IPS-NIHi11 (cell line): ENCODE data around the gene ITGB1.
"Not testable (repeated sequence)": the region's sequence is repeated elsewhere in the genome, so short reads cannot be mapped to it uniquely, and the experiment has no call there.

Experiments
- DNase-seq: peaks from one replicate; pipeline ENCODE4 v3.0.0; 2012; ENCODE audit warnings: mixed read lengths, low spot score

Gene ITGB1

GRCh38 chr10:32937911-32938424 is 20.1 kb downstream of the ITGB1 start:
- no peak for DNase-seq

GRCh38 chr10:32932225-32932729 is 25.8 kb downstream of the ITGB1 start:
- no peak for DNase-seq

GRCh38 chr10:32931593-32931992 is 26.4 kb downstream of the ITGB1 start:
- no peak for DNase-seq

- DNase-seq = no peak
Observed at GRCh38 chr10:32930036-32930435, 28.0 kb downstream of the ITGB1 start.

- no peak for DNase-seq
Observed at GRCh38 chr10:32929634-32930033, 28.4 kb downstream of the ITGB1 start.

- no peak for DNase-seq
Observed at GRCh38 chr10:32927750-32928149, 30.3 kb downstream of the ITGB1 start.

GRCh38 chr10:32923849-32924248 is 34.2 kb downstream of the ITGB1 start:
- no peak for DNase-seq

GRCh38 chr10:32923134-32923533 is 34.9 kb downstream of the ITGB1 start:
- DNase-seq = no peak

- DNase-seq = no peak
Observed at GRCh38 chr10:32922170-32922569, 35.9 kb downstream of the ITGB1 start.

- not testable (repeated sequence) for DNase-seq
Observed at GRCh38 chr10:32917817-32918216, 40.2 kb downstream of the ITGB1 start.

- no peak for DNase-seq
Observed at GRCh38 chr10:32911285-32912016, 46.6 kb downstream of the ITGB1 start.

- DNase-seq = not testable (repeated sequence)
Observed at GRCh38 chr10:32909970-32910369, 48.1 kb downstream of the ITGB1 start.

- no peak for DNase-seq
Observed at GRCh38 chr10:32909456-32909855, 48.6 kb downstream of the ITGB1 start.

- DNase-seq = no peak
Observed at GRCh38 chr10:32906595-32906994, 51.4 kb downstream of the ITGB1 start.

- no peak for DNase-seq
Observed at GRCh38 chr10:32905466-32905865, 52.6 kb downstream of the ITGB1 start.

GRCh38 chr10:32901815-32902214 is 56.2 kb downstream of the ITGB1 start:
- DNase-seq = no peak

- DNase-seq = not testable (repeated sequence)
Observed at GRCh38 chr10:32895200-32895968, 62.6 kb downstream of the ITGB1 start.

GRCh38 chr10:32893916-32894664 is 63.9 kb downstream of the ITGB1 start:
- no peak for DNase-seq

- DNase-seq = peak; percentile 56
Observed at GRCh38 chr10:32893434-32893833, 64.6 kb downstream of the ITGB1 start.

- DNase-seq = no peak
Observed at GRCh38 chr10:32891261-32891660, 66.8 kb downstream of the ITGB1 start.

GRCh38 chr10:32890444-32890843 is 67.6 kb downstream of the ITGB1 start:
- DNase-seq = no peak

GRCh38 chr10:32889631-32890212 is 68.3 kb downstream of the ITGB1 start:
- no peak for DNase-seq
